GM15510 (cell line): Measurements from ENCODE around the gene PPARA.

Source experiments
- POLR2A ChIP-seq: IDR thresholded peaks from 3 replicates; pipeline ENCODE4 v1.6.1; 2011; ENCODE audit warnings: borderline replicate concordance; ENCODE audit not compliant: insufficient read length; ENCODE audit errors: extremely low read depth

Gene PPARA

GRCh38 chr22:46241396-46242007 is 91.2 kb downstream of the PPARA start:
- no peak for TF ChIP-seq POLR2A

GRCh38 chr22:46242076-46242475 is 91.8 kb downstream of the PPARA start:
- no peak for TF ChIP-seq POLR2A

GRCh38 chr22:46244771-46245170 is 94.4 kb downstream of the PPARA start:
- no peak for TF ChIP-seq POLR2A

- no peak for TF ChIP-seq POLR2A
Observed at GRCh38 chr22:46245511-46245910, 95.2 kb downstream of the PPARA start.

GRCh38 chr22:46246178-46246577 is 95.9 kb downstream of the PPARA start:
- TF ChIP-seq POLR2A: no peak

- no peak for TF ChIP-seq POLR2A
Observed at GRCh38 chr22:46247443-46247975, 97.2 kb downstream of the PPARA start.

- peak; percentile 91 for TF ChIP-seq POLR2A
Observed at GRCh38 chr22:46250035-46250782, 99.9 kb downstream of the PPARA start, which contains the start of gene CDPF1. CDPF1 (minus strand) TSS chr22:46250293; CDS start chr22:46248284, 2,009 bp downstream.

- TF ChIP-seq POLR2A: no peak
Observed at GRCh38 chr22:46250783-46251125, 100.4 kb downstream of the PPARA start.

GRCh38 chr22:46251266-46251665 is 100.9 kb downstream of the PPARA start:
- no peak for TF ChIP-seq POLR2A

- TF ChIP-seq POLR2A: no peak
Observed at GRCh38 chr22:46251816-46252380, 101.6 kb downstream of the PPARA start.

- TF ChIP-seq POLR2A: no peak
Observed at GRCh38 chr22:46256358-46256958, 106.1 kb downstream of the PPARA start.

- TF ChIP-seq POLR2A: no peak
Observed at GRCh38 chr22:46259374-46259773, 109.0 kb downstream of the PPARA start.

- no peak for TF ChIP-seq POLR2A
Observed at GRCh38 chr22:46260038-46260437, 109.7 kb downstream of the PPARA start.

GRCh38 chr22:46262449-46263215 is 112.3 kb downstream of the PPARA start:
- TF ChIP-seq POLR2A: no peak

- TF ChIP-seq POLR2A: no peak
Observed at GRCh38 chr22:46263216-46263590, 112.9 kb downstream of the PPARA start, which contains the start of gene PKDREJ. PKDREJ (minus strand) TSS chr22:46263343; CDS start chr22:46263322, 21 bp downstream.
